GM18498 (cell line): ENCODE data around the gene SUPT5H.
"Not testable (repeated sequence)": the region's sequence is repeated elsewhere in the genome, so short reads cannot be mapped to it uniquely, and the experiment has no call there.

Experiments used
- ATAC-seq: cut with Tn5 transposase; IDR thresholded peaks from one replicate; pipeline ENCODE4 v1.9.1; 2021; ENCODE audit warnings: mild to moderate bottlenecking, moderate library complexity; ENCODE audit not compliant: unreplicated experiment

SUPT5H gene

DNA sequence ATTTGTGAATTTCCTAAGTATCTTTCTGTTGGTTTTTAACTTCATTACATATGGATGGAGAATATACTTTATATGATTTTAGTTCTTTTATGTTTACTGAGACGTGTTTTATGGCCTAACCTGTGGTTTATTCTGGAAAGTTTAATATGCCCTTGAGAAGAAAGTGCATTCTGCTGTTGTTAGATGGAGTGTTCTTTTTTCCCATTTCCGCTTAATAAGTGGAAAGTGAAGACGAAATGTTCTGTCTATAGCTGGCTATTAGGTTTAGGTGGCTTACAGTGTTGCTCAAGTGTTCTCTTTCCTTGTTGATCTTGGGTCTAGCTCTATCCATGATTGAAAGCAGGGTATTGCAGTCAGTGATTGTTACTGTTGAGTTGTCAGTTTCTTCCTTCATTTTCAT is 18.0 kb downstream of the SUPT5H start:
- ATAC-seq: no peak

DNA sequence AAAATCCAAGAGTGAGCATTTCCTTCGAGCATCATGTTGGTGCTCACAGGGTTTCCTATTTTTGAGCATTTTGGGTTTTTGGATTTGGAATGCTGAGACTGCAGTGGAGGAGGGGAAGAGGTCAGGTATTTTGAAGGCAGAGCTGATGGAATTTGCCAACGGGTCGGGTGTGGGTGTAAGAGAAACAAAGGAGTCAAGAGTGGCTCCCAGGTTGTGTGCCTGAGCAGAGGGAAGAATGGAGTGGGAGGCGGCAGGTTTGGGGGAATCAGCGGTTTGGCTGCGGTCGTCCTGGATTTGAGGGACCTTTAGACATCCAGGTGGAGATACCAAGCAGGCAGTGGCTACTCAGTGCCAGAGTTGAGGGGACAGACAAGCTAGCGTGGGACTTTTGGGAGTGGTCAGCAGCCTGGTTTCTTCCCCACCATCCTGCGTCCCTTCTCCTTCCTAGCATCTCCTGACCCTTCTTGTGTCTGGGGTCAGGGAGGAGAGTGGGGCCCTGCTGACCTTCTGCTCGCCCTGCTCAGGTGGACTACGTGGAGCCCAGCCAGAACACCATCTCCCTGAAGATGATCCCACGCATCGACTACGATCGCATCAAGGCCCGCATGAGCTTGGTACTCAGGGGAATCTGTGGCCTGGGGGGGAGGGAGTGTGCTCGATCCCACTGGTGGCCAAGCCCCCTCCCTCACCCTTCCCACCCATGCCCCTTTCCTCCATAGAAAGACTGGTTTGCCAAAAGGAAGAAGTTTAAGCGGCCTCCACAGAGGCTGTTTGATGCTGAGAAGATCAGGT is 20.8 kb downstream of the SUPT5H start:
- no peak for ATAC-seq

DNA sequence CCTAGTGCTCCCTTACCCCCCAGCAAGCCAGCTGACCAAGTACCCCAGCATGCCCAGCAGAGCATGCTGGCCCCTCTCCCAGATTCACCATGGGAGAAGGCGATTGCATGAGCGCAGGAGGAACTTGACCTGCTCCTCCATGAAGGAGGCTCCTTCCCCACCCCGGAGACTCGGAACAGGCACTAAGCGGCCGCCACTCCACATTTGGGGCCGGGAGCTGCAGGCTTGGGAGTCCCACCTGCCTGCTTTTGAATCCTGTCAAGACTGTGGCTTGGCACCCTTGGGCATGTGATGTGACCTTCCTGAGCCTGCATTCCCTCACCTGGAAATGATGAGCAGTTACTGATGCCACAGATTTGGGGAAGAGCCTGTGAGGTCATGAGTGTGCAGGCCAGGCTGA is 22.6 kb downstream of the SUPT5H start:
- no peak for ATAC-seq

DNA sequence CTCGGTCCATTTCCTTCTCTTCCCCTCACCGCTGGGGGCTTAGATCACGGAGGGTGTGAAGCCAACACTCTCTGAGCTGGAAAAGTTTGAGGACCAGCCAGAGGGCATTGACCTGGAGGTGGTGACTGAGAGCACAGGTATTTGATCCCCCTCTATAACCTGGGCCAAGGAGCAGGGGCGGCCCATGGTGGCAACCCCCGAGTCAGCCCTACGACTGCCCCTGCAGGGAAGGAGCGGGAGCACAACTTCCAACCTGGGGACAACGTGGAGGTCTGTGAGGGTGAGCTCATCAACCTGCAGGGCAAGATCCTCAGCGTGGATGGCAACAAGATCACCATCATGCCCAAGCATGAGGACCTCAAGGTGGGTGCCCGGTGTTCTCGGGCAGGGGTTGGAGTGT is 23.7 kb downstream of the SUPT5H start:
- no peak for ATAC-seq

DNA sequence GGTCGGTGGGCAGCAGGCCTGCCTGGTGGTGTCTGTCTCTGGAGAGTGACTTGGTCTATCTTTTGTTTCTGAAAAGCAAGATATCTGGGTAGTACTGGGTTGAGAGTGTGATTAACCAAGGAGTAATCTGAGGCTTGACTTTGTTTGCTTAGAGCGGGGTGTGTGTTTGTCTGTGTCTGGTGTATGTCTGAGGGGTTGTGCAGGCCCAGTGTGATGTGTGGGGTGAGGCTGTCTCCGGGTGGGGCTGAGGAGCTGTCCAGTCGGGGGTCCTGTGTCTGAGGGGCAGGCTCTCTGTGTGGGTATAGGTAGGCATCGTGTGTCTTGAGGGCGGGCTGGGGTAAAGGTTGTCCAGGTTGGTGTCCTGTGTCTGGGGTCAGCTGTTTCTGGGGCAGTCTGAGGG is 24.2 kb downstream of the SUPT5H start:
- ATAC-seq: no peak

DNA sequence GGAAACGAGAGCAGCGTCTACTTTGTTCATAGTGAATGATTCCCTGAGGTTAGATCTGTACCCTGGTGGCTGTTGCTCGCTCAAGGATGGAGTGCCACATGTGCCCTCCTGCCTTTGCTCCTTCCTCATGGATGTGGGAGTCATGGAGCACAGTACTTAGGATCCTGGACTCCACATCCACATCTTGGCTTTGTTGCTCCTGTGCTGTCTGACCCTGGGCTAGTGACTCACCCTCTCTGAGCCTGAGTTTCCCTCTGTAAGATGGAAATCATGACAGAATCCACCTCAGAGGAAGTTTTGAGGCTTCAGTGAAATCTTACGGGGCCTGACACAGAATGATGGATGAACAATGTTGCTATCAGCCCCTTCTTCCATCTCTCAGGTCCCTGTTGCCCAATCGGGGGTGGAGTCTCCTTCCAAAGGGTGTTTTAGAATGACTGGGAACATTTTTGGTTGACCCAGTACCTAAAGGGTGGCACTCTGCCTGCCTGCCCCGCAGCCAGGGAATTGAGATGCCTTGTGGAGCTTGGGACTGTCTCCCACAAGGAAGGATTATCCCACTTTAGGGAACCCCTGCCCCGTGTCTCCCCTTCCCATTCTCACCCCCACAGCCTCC is 25.4 kb downstream of the SUPT5H start:
- ATAC-seq: no peak

DNA sequence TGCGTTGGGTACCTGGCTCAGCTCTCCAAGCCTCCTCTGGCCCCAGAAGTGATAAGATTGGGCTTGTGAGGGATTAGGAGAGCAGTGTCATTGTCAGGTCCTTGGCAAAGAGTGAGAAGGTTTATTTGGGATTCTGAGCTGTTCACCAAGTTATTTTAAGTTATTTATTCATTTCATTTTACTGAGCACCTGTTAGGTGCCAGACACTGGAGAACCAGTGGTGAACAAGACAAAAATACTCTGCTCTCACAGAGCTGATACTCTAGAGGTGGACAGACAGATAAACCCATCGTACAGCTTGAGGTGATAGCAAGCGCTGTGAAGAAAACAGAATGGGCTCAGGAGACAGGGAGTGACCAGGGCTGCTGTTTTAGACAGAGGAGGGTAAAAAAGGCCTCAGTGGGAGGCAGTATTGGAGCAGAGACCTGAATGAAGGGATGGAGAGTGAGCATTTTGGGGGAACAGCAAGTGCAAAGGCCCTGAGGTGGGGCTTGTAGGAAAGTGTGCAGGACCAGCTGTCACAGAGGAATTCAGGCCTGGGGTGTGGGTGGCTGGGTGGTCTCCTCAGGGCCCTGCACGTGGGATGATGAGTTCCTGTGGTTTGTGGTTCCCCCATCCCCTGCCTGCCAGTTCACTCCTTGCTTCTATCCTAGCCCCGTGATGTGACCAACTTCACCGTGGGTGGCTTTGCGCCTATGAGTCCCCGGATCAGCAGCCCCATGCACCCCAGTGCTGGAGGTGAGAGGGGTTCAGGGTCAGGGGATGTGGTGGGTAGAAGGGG is 26.6 kb downstream of the SUPT5H start:
- no peak for ATAC-seq

DNA sequence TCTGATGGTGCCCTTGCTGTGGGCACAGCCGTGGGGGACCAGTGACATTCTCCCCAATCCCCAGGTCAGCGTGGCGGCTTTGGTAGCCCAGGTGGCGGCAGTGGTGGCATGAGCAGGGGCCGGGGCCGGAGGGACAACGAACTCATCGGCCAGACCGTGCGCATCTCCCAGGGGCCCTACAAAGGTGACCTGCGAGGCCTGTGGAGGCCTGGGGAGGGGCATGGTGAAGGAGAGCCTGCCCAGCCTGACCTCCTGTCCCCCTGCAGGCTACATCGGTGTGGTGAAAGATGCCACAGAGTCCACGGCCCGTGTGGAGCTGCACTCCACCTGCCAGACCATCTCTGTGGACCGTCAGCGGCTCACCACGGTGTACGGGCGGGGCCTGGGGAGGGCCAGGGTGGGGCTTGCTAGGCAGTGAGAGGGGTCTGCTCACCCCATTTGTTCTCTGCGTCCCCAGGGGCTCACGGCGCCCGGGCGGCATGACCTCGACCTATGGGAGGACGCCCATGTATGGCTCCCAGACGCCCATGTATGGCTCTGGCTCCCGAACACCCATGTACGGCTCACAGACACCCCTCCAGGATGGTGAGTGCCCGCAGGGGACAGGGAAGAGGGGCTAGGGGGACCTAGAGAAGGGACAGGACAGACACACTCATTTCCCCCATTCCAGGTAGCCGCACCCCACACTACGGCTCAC is 27.5 kb downstream of the SUPT5H start:
- ATAC-seq: no peak

DNA sequence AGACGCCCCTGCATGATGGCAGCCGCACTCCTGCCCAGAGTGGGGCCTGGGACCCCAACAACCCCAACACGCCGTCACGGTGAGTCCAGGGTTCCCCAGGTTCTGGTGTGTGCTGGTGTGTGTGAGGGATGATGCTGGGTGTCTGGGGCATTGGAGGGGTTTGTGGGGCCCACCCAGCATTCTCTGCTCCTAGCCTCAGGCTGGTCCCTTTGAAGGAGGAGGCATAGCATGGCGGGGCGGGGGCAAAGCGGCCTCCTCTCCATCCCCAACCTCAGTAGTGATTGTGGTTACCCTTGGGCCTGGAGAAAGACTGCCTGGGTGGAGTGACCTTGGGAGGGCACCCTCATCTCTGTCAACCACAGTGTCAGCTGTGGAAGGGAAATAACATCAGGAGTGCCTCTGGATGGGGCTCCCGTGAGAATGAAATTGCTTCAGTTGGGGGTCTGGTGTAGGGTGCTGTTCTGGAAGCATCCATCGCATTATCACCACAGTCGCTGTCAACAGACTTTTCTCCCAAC is 28.1 kb downstream of the SUPT5H start:
- no peak for ATAC-seq

DNA sequence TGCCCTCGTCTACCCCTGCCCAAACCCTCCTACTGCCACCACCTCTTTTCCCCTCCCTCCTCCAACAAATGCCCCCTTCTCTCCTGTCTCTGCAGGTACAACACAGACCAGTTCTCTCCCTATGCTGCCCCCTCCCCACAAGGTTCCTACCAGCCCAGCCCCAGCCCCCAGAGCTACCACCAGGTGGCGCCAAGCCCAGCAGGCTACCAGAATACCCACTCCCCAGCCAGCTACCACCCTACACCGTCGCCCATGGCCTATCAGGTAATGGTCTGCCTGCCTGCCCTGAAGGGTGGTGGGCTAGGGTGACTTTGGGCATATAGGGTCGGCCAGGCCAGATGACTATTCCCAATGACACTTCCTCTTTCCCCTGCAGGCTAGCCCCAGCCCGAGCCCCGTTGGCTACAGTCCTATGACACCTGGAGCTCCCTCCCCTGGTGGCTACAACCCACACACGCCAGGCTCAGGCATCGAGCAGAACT is 28.8 kb downstream of the SUPT5H start:
- ATAC-seq: no peak

DNA sequence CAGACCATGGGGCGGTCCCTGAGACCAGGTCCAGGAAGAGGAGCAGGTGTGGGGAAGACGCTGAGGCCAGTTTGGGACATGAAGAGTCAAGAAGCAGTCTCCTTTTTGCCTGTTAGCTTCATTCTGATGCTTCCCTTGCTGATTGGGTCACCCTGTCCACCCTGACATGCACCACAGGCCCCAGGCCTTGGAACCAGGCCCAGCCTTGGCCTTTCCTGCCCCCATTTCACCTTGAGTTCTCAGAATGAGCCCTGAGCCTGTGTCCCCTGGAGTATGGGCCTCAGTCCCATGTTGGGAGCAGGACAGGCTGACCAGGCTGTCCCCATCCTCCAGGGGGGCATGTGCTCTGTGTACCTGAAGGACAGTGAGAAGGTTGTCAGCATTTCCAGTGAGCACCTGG is 30.4 kb downstream of the SUPT5H start:
- ATAC-seq: no peak

DNA sequence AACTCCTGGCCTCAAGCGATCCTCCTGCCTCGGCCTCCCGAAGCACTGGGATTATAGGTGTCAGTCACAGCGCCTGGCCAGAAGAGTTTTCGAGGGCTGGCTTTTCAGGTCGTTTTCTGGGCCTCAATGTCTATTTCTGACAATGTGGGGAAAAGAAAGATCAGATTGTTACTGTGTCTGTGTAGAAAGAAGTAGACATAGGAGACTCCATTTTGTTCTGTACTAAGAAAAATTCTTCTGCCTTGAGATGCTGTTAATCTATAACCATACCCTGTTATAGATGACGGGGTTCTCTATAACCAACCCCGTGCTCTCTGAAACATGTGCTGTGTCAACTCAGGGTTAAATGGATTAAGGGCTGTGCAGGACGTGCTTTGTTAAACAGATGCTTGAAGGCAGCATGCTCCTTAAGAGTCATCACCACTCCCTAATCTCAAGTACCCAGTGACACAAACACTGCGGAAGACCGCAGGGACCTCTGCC is 34.0 kb downstream of the SUPT5H start:
- not testable (repeated sequence) for ATAC-seq

DNA sequence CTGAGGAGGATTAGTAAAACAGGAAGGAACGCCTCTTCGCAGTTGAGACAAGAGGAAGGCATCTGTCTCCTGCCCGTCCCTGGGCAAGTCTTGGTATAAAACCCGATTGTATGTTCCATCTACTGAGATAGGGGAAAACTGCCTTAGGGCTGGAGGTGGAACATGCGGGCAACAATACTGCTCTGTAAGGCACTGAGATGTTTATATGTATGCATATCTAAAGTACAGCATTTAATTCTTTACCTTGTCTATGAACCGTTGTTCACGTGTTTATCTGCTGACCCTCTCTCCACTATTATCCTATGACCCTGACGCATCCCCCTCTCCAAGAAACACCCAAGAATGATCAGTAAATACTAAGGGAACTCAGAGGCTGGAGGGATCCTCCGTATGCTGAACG is 34.5 kb downstream of the SUPT5H start:
- ATAC-seq: no peak

DNA sequence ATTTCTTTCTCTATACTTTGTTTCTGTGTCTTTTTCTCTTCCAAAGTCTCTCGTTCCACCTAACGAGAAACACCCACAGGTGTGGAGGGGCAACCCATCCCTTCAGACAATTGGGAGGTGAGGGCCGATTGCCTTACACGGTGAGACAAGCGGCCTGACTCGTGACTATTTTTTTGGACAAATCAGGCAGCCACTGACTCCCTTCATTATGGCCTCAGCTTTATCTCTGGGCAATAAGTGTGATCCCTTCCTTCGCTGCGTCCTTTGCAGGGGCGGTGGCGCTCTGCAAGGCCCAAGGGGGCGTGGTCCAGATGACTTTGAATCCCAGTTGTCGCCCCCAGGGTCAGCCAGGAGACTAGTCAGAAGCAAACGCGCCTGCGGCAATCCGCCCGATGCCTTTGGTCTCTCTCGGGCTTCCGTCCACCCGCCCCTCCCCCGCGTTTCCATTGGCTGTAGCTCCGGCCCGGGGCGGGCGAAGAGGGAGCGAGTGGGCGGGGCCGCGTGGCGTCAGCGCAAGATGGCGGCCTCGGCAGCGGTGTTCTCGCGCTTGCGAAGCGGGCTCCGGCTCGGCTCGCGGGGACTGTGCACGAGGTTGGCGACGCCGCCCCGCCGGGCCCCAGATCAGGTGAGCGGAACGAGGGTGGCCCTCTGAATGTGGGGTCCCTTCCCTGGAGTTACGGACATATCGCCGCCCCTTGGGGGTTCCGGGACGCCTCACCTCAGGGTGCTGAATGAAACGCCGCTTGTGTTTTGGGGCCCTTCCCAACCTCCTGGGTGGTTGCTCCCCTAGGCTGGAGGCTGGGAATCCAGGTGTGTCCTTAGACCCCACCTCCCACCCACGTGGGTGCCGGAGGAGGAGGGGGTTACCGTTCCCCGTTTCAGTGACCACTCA is 35.2 kb downstream of the SUPT5H start, which contains the start of gene TIMM50:
TSS of gene TIMM50 (plus strand) at position 502 of the 892 bp plus-strand sequence. CDS start at position 518, 16 bp downstream.
- peak; percentile 93 for ATAC-seq

DNA sequence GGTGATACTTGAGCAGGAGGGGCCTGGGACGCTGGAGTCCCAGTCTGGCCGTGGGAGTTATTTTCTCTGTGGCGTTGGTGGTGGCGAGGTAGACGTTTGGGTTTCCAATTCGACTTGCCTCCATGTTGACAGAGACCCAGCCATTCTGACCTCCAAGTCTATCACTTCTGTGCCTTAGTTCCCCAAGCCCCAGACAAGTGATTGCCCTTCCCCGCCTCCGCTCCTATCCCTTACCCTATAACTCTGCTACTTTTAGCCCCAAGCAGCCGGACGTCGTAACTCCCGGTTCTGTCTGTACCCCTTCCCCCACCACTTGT is 35.8 kb downstream of the SUPT5H start:
- ATAC-seq: no peak

DNA sequence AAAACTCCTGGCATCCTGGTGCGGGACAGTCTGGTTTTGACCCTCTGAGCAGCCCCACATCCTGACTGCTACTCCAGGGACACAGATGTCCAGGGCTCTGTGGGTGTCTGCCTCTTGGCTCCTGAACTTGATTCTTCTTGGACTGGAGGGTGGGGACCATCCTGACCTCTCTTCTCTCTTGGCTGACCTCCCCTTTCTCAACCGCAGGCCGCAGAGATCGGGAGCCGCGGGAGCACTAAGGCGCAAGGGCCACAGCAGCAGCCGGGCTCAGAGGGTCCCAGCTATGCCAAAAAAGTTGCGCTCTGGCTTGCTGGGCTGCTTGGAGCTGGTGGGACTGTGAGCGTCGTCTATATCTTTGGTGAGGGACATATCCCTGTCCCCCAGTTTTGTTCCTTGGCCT is 36.3 kb downstream of the SUPT5H start:
- no peak for ATAC-seq

DNA sequence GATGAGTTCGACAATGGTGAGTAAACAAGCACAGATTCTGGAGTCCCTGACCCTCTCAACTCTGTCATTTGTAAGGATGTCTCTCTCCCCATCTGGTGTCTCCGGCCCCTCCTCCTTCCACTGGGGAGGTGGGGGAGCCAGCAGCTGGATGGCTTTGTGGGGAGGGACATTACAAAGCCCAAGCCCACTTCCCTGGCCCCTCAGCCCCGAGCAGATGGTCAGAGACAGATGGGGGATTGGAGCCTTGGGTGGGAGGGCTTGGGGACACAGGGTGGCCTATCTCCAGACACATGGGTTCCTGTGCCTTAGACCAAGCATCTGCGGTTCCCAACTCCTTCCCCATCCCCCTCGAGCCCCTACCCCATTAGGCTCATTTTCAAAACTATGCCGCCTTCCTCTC is 37.8 kb downstream of the SUPT5H start:
- ATAC-seq: no peak

DNA sequence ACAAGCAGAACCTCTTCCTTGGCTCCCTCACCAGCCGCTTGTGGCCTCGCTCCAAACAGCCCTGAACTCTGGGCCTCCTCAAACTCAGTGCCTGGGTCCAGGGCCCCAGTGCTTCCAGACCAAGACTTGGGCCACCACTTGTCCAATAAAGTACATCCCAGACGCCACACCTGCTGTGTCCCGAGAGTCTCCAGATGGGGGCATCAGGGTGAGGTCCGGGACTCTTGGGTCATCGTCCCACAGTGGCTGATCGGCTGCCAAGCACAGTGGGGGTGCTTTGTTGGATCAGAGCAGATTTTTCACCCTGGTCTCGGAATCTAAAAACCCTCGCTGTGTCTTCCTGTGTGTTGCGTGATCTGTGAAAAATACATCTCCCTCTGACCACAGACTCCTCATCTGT is 44.4 kb downstream of the SUPT5H start:
- no peak for ATAC-seq

DNA sequence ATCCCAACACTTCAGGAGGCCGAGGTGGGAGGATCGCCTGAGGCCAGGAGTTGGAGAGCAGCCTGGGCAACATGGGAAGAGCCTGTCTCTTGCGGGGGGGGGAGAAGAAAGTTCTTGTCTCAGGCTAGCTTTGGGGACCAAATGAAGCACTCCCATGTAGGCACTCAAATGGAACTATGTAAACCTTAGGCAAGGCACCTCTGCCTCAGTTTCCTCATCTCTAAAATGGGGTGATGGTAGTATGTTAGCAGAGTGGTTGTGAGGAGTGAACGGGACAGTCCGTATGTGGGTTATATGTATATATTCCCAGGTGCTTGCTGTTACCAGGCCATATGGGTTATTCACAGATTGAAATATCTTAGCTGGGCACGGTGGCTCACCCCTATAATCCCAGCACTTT is 46.8 kb downstream of the SUPT5H start:
- ATAC-seq: no peak

DNA sequence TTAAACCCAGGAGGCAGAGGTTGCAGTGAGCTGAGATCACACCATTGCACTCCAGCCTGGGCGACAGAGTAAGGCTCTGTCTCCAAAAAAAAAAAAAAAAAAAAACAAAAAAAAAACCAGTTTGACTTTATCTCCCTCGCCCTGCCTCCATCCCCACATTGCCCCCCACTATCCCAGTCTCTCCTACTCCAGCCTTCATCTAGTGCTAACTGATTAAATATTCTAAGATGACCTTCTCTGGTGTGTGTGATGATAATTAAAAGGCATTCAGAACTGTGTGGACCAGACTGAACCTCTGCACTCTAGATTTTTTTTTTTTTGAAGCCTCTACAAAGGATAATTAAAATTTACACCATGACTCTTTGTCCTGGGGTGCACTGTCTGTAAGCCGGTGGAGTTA is 47.4 kb downstream of the SUPT5H start:
- ATAC-seq: no peak
